Peyer's patch (tissue), 4 donors: ENCODE results near the gene PTRHD1. TPM values are rescaled to one million over a fixed set of nuclear protein-coding genes. Genes with fewer than 3 reads are reported as not detected.

ENCODE experiments used
- DNase-seq, 3 donors: peaks; one replicate each; pipeline ENCODE4 v3.0.0-alpha.2; 2017 to 2019
- H3K27ac ChIP-seq, 4 donors: fragments of 200-600 bp; sonication (generic); one replicate each; pipeline ENCODE4 v1.5.1; 2016 to 2019
- H3K27me3 ChIP-seq, 2 donors: fragments of 200-600 bp; sonication (generic); one replicate each; pipeline ENCODE4 v1.5.1; 2019
- H3K36me3 ChIP-seq, 3 donors: fragments of 200-600 bp; sonication (generic); one replicate each; pipeline ENCODE4 v1.5.1; 2016 to 2019
- H3K4me1 ChIP-seq, 4 donors: fragments of 200-600 bp; sonication (generic); one replicate each; pipeline ENCODE4 v1.5.1; 2016 to 2019
- H3K4me3 ChIP-seq, 4 donors: fragments of 200-600 bp; sonication (generic); 1 replicate in 3 of 4; 2 replicates in 1 of 4; pipeline ENCODE4 v1.5.1; 2016 to 2019; ENCODE audit warnings: mild to moderate bottlenecking in 1 of 4
- H3K9me3 ChIP-seq, 4 donors: fragments of 200-600 bp; sonication (generic); one replicate each; pipeline ENCODE4 v1.5.1; 2016 to 2019; ENCODE audit warnings: mild to moderate bottlenecking in 1 of 4
- POLR2A ChIP-seq, 2 donors: fragments of 450-650 bp; IDR thresholded peaks; one replicate each; pipeline ENCODE4 v1.5.1; 2017; ENCODE audit warnings: antibody characterized with exemption in 2 of 2, mild to moderate bottlenecking in 2 of 2, moderate library complexity in 2 of 2
- total RNA-seq, 4 donors: library from RNA; depleted of rRNA; stranded (reverse); fragments of >200 nt; gene quantifications; one replicate each; pipeline ENCODE4 v1.1.0, GENCODE V29; 2016
- TF ChIP-seq, protein P1 (sequence below), 6 experiments: fragments of 450-650 bp in 4 of 6; fragments of 200-600 bp in 2 of 6; sonication (generic) in 1 of 6; IDR thresholded peaks; one replicate each; pipeline ENCODE4 v1.5.1; 2017 to 2019; ENCODE audit warnings: antibody characterized with exemption in 6 of 6, mild to moderate bottlenecking in 3 of 6, moderate library complexity in 1 of 6

Gene PTRHD1
- total RNA-seq, 4 donors from 2014 or later: 19.9 to 38.7 (median 21.2) TPM

DNA sequence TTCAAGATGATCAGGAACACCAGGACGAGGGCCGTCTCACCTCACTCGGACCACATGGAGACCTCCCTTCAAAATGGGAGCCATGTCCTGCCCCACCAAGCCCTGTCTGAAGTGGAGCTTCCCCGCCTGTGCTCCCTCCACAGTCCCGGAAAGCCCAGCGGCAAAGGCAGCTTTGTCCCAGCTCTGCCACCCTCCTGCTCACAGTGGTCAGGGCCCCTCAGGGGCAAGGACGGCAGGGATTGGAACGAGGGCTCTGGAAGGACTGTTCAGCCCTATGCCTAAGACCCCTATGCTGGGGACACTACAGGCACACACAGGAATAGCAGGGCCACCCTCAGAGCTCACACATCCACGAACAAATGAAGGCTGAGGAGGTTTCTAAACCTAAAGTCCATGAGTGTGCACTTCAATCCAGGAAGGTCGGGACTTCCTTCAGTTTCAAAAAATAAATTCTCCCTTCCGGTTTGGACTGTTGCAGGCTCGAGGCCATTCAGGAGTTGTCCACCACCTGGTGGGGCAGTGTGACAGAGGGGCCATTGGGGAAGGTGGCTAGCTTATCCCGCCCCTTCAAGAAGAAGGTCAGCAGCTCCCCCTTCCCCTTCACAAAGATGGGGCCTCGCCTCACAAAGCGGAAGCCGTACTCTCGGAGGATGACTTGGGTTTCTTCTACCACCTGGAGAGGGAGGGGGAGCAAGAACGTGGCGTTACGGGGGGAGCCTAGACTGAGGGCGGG lies 26.4 kb upstream of the PTRHD1 start:
- H3K27ac ChIP-seq: no peak overlapping the region
- no peaks in the 10 kb centered on the region for H3K4me1 ChIP-seq
- no peak overlapping the region for H3K4me3 ChIP-seq
- peak in 1 of 3 donors; percentile 39 for DNase-seq
- no peaks in the 10 kb centered on the region for H3K27me3 ChIP-seq
- peaks cover 0 to 44% (median 0%) of the 10 kb centered on the region in 3 donors for H3K36me3 ChIP-seq
- no peaks in the 10 kb centered on the region for H3K9me3 ChIP-seq
- no peak for TF ChIP-seq POLR2A (IDR thresholded peaks at IDR 0.05)
- TF ChIP-seq, protein P1, sequence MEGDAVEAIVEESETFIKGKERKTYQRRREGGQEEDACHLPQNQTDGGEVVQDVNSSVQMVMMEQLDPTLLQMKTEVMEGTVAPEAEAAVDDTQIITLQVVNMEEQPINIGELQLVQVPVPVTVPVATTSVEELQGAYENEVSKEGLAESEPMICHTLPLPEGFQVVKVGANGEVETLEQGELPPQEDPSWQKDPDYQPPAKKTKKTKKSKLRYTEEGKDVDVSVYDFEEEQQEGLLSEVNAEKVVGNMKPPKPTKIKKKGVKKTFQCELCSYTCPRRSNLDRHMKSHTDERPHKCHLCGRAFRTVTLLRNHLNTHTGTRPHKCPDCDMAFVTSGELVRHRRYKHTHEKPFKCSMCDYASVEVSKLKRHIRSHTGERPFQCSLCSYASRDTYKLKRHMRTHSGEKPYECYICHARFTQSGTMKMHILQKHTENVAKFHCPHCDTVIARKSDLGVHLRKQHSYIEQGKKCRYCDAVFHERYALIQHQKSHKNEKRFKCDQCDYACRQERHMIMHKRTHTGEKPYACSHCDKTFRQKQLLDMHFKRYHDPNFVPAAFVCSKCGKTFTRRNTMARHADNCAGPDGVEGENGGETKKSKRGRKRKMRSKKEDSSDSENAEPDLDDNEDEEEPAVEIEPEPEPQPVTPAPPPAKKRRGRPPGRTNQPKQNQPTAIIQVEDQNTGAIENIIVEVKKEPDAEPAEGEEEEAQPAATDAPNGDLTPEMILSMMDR (IDR thresholded peaks at IDR 0.05): no peak

- Histone ChIP-seq H3K27me3 (no peaks in the 10 kb centered on the region), H3K9me3 (no peaks in the 10 kb centered on the region), H3K27ac (no peak overlapping the region), H3K4me3 (no peak overlapping the region), H3K36me3 (peaks cover 0 to 44% (median 0%) of the 10 kb centered on the region in 3 donors), H3K4me1 (no peaks in the 10 kb centered on the region)
- peak in 1 of 3 donors; percentile 40 for DNase-seq
- TF ChIP-seq, protein P1 (IDR thresholded peaks at IDR 0.05): no peak
- no peak for TF ChIP-seq POLR2A (IDR thresholded peaks at IDR 0.05)
Observed at GRCh38 chr2:24818721-24819167, 25.6 kb upstream of the PTRHD1 start.

DNA sequence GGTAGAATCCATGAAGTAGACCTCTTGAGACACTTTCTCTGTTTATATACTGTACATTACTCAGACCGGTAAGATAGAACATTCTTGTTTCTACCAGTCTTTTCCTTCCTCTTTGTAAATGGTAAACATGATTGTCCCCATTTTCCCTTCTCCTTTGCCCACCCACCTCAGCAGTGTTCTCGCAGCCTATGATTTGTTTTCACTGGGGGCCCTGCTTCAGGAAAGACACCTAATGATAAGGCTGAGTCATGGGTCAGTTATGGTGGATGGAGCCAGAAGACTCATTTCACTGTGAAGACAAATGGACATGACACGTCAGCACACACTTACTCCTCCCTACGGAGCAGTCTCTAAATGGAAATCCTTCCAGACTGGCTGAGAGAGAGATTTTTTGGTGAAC lies 23.7 kb upstream of the PTRHD1 start:
- TF ChIP-seq POLR2A (IDR thresholded peaks at IDR 0.05): no peak
- TF ChIP-seq, protein P1 (IDR thresholded peaks at IDR 0.05): no peak
- H3K36me3 ChIP-seq: peaks cover 0 to 40% (median 0%) of the 10 kb centered on the region in 3 donors

GRCh38 chr2:24816404-24816803 lies 23.2 kb upstream of the PTRHD1 start:
- TF ChIP-seq, protein P1 (IDR thresholded peaks at IDR 0.05): no peak
- no peak for TF ChIP-seq POLR2A (IDR thresholded peaks at IDR 0.05)
- Histone ChIP-seq H3K4me1 (no peaks in the 10 kb centered on the region), H3K4me3 (no peak overlapping the region), H3K27ac (no peak overlapping the region), H3K27me3 (no peaks in the 10 kb centered on the region), H3K36me3 (peaks cover 0 to 36% (median 0%) of the 10 kb centered on the region in 3 donors), H3K9me3 (no peaks in the 10 kb centered on the region)
- no peak for DNase-seq

More for the DNA sequence above, 23.7 kb upstream of the PTRHD1 start:
- H3K27me3 ChIP-seq: no peaks in the 10 kb centered on the region
- DNase-seq: no peak
- no peaks in the 10 kb centered on the region for H3K9me3 ChIP-seq
- H3K4me3 ChIP-seq: no peak overlapping the region
- no peaks in the 10 kb centered on the region for H3K4me1 ChIP-seq
- H3K27ac ChIP-seq: no peak overlapping the region

GRCh38 chr2:24815171-24815570 lies 22.0 kb upstream of the PTRHD1 start:
- no peak overlapping the region for H3K4me3 ChIP-seq
- H3K36me3 ChIP-seq: peaks cover 0 to 23% (median 0%) of the 10 kb centered on the region in 3 donors
- H3K27ac ChIP-seq: no peak overlapping the region
- TF ChIP-seq, protein P1 (IDR thresholded peaks at IDR 0.05): no peak
- no peak for TF ChIP-seq POLR2A (IDR thresholded peaks at IDR 0.05)
- no peaks in the 10 kb centered on the region for H3K27me3 ChIP-seq
- H3K9me3 ChIP-seq: no peaks in the 10 kb centered on the region
- H3K4me1 ChIP-seq: no peaks in the 10 kb centered on the region
- no peak for DNase-seq
